Neural crest cell (in vitro differentiated cells): ENCODE measurements around the gene ALX3. TPM values are rescaled to one million over a fixed set of nuclear protein-coding genes. Genes with fewer than 3 reads are reported as not detected.

ENCODE experiments used
- DNase-seq: peaks from one replicate; pipeline ENCODE4 v3.0.0; 2021; ENCODE audit warnings: low read depth, mixed read lengths, low spot score
- H3K27ac Mint-ChIP-seq: one replicate; pipeline ENCODE4 v1.8.0; 2021; ENCODE audit warnings: mild to moderate bottlenecking, mixed read lengths; ENCODE audit not compliant: unreplicated experiment
- H3K27me3 Mint-ChIP-seq: 2 replicates; pipeline ENCODE4 v1.8.0; 2021; ENCODE audit warnings: low read depth, mild to moderate bottlenecking, mixed read lengths
- H3K36me3 Mint-ChIP-seq: 2 replicates; pipeline ENCODE4 v1.8.0; 2021; ENCODE audit warnings: low read depth, mild to moderate bottlenecking, mixed read lengths
- H3K4me1 Mint-ChIP-seq: 2 replicates; pipeline ENCODE4 v1.8.0; 2021; ENCODE audit warnings: mixed read lengths
- H3K4me3 Mint-ChIP-seq: one replicate; pipeline ENCODE4 v1.8.0; 2021; ENCODE audit warnings: mild to moderate bottlenecking, mixed read lengths
- H3K9me3 Mint-ChIP-seq: 2 replicates; pipeline ENCODE4 v1.8.0; 2021; ENCODE audit warnings: mixed read lengths
- CTCF ChIP-seq: fragments of 200-600 bp; sonication (generic); conservative IDR thresholded peaks from 2 replicates; pipeline ENCODE4 v1.5.0; 2021; ENCODE audit warnings: antibody characterized with exemption, mild to moderate bottlenecking
- total RNA-seq: library from RNA; stranded (reverse); gene quantifications from 2 replicates; pipeline ENCODE4 v1.2.1, GENCODE V29; 2021

Gene ALX3
- total RNA-seq, 1 donor from 2014 or later = 0.21 TPM

GRCh38 chr1:110106013-110106941 lies 35.8 kb upstream of the ALX3 start:
- Mint-ChIP-seq H3K9me3 (no peaks in the 10 kb centered on the region), H3K4me1 (peaks cover 12% of the 10 kb centered on the region), H3K27me3 (peaks cover 9% of the 10 kb centered on the region), H3K36me3 (no peaks in the 10 kb centered on the region), H3K4me3 (no peak overlapping the region), H3K27ac (no peak overlapping the region)
- peak; percentile 76 for DNase-seq
- TF ChIP-seq CTCF = peak; percentile 90

- no peaks in the 10 kb centered on the region for H3K36me3 Mint-ChIP-seq
- no peak for DNase-seq
- no peak overlapping the region for H3K4me3 Mint-ChIP-seq
- H3K27ac Mint-ChIP-seq = peak overlapping the region; percentile 67
- TF ChIP-seq CTCF = no peak
- H3K27me3 Mint-ChIP-seq = peaks cover 4% of the 10 kb centered on the region
- peaks cover 38% of the 10 kb centered on the region for H3K4me1 Mint-ChIP-seq
- no peaks in the 10 kb centered on the region for H3K9me3 Mint-ChIP-seq
These were observed 31.6 kb upstream of the ALX3 start for GRCh38 chr1:110102081-110102480.

- Mint-ChIP-seq H3K4me3 (no peak overlapping the region), H3K27ac (no peak overlapping the region), H3K27me3 (peaks cover 2% of the 10 kb centered on the region), H3K36me3 (no peaks in the 10 kb centered on the region), H3K4me1 (peaks cover 33% of the 10 kb centered on the region), H3K9me3 (no peaks in the 10 kb centered on the region)
- no peak for TF ChIP-seq CTCF
- DNase-seq = no peak
These were observed 29.9 kb upstream of the ALX3 start for GRCh38 chr1:110100335-110100734.

GRCh38 chr1:110098222-110099026 lies 28.0 kb upstream of the ALX3 start:
- no peaks in the 10 kb centered on the region for H3K27me3 Mint-ChIP-seq
- DNase-seq = no peak
- H3K4me1 Mint-ChIP-seq = peaks cover 33% of the 10 kb centered on the region
- TF ChIP-seq CTCF = no peak
- H3K4me3 Mint-ChIP-seq = no peak overlapping the region
- no peaks in the 10 kb centered on the region for H3K36me3 Mint-ChIP-seq
- H3K9me3 Mint-ChIP-seq = no peaks in the 10 kb centered on the region
- H3K27ac Mint-ChIP-seq = no peak overlapping the region

- H3K27me3 Mint-ChIP-seq = peaks cover under 1% of the 10 kb centered on the region
- peaks cover 33% of the 10 kb centered on the region for H3K4me1 Mint-ChIP-seq
- TF ChIP-seq CTCF = no peak
- H3K36me3 Mint-ChIP-seq = no peaks in the 10 kb centered on the region
- no peak overlapping the region for H3K4me3 Mint-ChIP-seq
- no peak for DNase-seq
- no peak overlapping the region for H3K27ac Mint-ChIP-seq
- H3K9me3 Mint-ChIP-seq = no peaks in the 10 kb centered on the region
These were observed 27.2 kb upstream of the ALX3 start for GRCh38 chr1:110097507-110098221.
